Skeletal muscle tissue (tissue), 4 donors: Measurements from ENCODE around the gene CCDC88B. TPM values are rescaled to one million over a fixed set of nuclear protein-coding genes. Genes with fewer than 3 reads are reported as not detected.

Experiments
- H3K27ac ChIP-seq: one replicate; pipeline ENCODE4 v1.7.0; 2013; ENCODE audit warnings: mild to moderate bottlenecking, low read depth, low read length, inconsistent platforms
- H3K27me3 ChIP-seq, 3 donors: one replicate each; pipeline ENCODE4 v1.7.0; 2013; ENCODE audit warnings: low read length in 3 of 3; ENCODE audit not compliant: control insufficient read depth in 3 of 3, insufficient read depth in 3 of 3
- H3K36me3 ChIP-seq, 3 donors: one replicate each; pipeline ENCODE4 v1.7.0; 2013; ENCODE audit warnings: low read length in 3 of 3; ENCODE audit not compliant: control insufficient read depth in 3 of 3, insufficient read depth in 3 of 3
- H3K4me1 ChIP-seq, 3 donors: one replicate each; pipeline ENCODE4 v1.7.0; 2013; ENCODE audit warnings: low read length in 3 of 3, mild to moderate bottlenecking in 3 of 3; ENCODE audit not compliant: control insufficient read depth in 3 of 3, insufficient read depth in 3 of 3
- H3K4me3 ChIP-seq, 3 donors: one replicate each; pipeline ENCODE4 v1.7.0; 2013; ENCODE audit warnings: low read length in 3 of 3
- H3K9ac ChIP-seq, 3 donors: one replicate each; pipeline ENCODE4 v1.7.0; 2013; ENCODE audit warnings: low read length in 3 of 3, mild to moderate bottlenecking in 3 of 3, moderate library complexity in 2 of 3, low read depth in 1 of 3
- H3K9me3 ChIP-seq, 3 donors: one replicate each; pipeline ENCODE4 v1.7.0; 2013; ENCODE audit warnings: low read length in 3 of 3; ENCODE audit not compliant: control insufficient read depth in 3 of 3
- total RNA-seq: library from RNA; depleted of rRNA; stranded (reverse); fragments of >200 nt; gene quantifications from one replicate; pipeline ENCODE4 v1.2.3, GENCODE V29; 2014
- donor health status: Osteomylitis.

CCDC88B gene
- total RNA-seq, 1 donor from 2014 or later: 2.6 TPM

DNA sequence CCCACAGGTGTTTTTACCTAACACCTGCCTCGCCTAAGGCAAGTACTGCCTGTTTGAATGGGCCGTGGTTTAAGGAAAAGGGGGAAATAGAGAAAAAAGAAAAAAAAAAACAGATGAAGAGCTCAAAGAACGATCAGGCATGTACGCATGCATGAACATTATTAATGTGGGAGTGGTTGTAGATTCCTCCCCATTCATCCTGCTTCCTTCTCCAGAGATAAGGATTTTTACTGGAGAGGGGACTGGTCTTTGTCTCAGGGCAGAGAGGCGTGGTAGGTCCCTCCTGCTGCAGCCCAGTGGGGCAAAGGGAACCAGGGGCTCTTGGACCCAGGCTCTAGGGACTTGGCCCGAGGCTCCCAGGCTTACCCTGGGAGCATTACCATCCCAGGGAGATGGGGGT lies 42.0 kb downstream of the CCDC88B start:
- Histone ChIP-seq H3K9ac (no peak overlapping the region), H3K9me3 (no peaks in the 10 kb centered on the region), H3K4me1 (peaks cover 20 to 29% (median 24%) of the 10 kb centered on the region in 3 donors), H3K27me3 (peaks cover 0 to 4% (median 0%) of the 10 kb centered on the region in 3 donors), H3K27ac (no peak overlapping the region), H3K4me3 (no peak overlapping the region), H3K36me3 (no peaks in the 10 kb centered on the region)

DNA sequence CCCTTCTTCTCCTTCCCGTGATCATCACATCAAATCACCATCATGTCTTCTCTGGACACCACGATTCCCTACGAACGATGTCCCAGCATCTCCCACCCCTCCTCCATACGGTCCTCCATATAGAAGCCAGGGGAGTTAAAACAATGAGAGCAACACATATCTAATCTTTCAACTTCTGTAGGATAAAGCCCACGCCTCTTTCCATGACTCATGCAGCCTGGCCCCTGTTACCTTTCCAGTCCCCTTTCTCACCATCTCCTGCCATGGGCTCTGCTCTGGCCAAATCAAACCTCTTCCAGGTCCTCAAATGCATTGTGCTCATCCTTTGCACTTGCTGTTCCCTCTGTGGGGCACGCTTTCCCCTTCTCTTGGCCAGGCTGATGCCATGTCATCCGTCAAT lies 42.6 kb downstream of the CCDC88B start:
- peaks cover 20 to 29% (median 24%) of the 10 kb centered on the region in 3 donors for H3K4me1 ChIP-seq
- H3K9me3 ChIP-seq: no peaks in the 10 kb centered on the region
- H3K27me3 ChIP-seq: peaks cover 0 to 4% (median 0%) of the 10 kb centered on the region in 3 donors
- no peaks in the 10 kb centered on the region for H3K36me3 ChIP-seq
- H3K4me3 ChIP-seq: no peak overlapping the region
- H3K9ac ChIP-seq: no peak overlapping the region
- no peak overlapping the region for H3K27ac ChIP-seq

DNA sequence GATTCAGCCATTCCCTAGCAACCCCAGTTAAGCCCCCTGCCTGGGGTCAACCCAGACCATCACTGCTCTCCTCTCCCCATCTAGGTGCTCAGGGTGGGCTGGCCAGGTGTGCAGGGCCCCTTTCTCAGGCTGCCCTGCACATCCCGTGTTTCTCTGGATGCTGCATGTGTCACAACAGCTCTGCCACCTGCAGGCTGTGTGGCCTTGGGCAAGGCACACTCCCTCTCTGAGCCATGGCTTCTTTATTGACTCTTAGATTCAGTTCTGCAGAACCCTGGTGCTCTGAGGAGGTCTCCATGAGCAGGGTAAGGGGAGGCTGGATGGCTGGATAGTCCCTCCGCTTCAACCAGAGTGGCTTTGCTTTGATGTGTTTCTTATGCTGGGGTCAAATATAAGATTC lies 43.6 kb downstream of the CCDC88B start:
- Histone ChIP-seq H3K27ac (no peak overlapping the region), H3K4me3 (no peak overlapping the region), H3K4me1 (peaks cover 16 to 24% (median 20%) of the 10 kb centered on the region in 3 donors), H3K9me3 (no peaks in the 10 kb centered on the region), H3K36me3 (no peaks in the 10 kb centered on the region), H3K27me3 (peaks cover 0 to 4% (median 0%) of the 10 kb centered on the region in 3 donors), H3K9ac (no peak overlapping the region)

DNA sequence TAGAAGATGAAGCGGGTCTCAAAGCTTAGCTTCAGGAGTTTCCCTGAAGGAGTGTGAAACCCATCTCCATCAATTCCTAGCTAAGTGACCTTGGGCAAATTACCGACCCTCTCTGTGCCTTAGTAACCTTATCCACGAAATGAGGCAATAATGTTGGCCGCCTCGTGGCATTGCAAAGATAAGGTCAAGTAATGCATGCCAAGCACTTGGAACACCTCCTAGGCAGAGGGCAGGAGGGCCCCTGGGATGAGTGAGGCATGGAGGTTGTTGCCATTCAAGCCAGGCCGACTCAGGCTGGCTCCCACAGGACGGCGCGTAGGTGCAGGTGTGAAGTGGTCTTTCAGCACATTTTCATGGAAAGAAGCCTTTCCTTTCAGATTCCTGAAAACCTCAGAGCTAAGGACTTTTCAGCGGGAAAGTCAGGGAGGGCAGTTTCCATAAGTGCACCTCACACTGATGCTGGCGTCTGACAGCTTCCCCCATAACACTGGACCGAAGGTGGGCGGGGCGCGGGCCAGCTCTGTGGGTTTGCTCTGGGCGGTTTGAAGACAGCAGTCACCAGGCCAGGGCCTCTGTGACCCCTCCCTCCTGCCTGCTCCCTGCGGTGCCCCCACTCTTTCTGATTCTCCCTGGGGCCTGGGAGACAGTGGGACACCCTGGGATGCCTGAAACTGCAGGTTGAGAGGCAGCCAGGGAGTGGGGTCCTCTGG lies 44.2 kb downstream of the CCDC88B start:
- peaks cover 0 to 4% (median 0%) of the 10 kb centered on the region in 3 donors for H3K27me3 ChIP-seq
- no peaks in the 10 kb centered on the region for H3K36me3 ChIP-seq
- H3K4me3 ChIP-seq: no peak overlapping the region
- H3K9ac ChIP-seq: peak overlapping the region in 1 of 3 donors; percentile 45
- H3K9me3 ChIP-seq: no peaks in the 10 kb centered on the region
- H3K4me1 ChIP-seq: peaks cover 13 to 19% (median 17%) of the 10 kb centered on the region in 3 donors
- no peak overlapping the region for H3K27ac ChIP-seq

DNA sequence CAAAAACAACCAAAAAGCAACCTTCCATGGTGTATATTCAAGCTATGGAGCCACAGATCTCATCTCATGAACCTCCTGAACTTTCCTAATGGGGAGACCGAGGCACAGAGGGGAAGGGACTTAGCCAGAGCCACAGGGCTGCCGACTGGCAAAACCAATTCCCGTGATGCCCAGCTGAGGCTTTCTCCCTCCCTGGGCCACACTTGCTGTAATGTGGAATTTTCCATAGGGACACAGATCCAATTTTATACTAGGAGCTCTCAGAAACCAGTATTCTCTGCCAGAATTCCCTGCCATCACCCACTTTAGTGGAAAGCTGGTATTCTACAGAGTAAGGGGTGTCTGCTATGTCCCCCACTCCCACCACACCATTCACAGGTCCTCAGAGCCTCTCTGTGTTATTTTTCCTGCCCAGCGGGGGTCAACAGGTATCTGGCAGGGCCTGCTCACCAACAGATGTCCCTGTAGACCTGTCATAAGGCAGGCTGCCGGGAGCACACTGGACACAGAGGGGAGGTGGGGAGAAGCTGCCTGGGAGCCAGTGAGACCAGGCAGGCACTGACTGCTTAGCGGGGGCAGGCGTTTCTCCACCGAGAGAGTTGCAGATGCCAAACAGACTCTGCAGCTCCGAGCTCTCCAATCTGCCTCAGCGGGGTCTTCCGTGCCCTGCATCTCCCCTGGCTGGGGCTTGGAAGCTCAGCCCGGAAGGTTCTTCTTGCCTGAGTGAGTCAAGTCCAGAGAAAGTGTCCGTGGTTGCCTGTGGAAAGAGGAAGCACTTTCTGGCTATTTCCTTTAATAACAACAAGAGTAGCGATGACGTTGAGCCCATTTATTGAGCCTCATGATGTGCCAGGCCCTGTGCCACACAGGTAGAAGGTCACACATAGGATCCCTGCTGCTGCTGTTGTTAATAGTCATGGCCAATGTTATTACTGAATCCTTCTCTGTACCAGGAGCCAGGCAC lies 45.3 kb downstream of the CCDC88B start:
- Histone ChIP-seq H3K9me3 (no peaks in the 10 kb centered on the region), H3K4me1 (peaks cover 13 to 19% (median 17%) of the 10 kb centered on the region in 3 donors), H3K36me3 (no peaks in the 10 kb centered on the region), H3K27me3 (peaks cover 0 to 4% (median 0%) of the 10 kb centered on the region in 3 donors), H3K4me3 (no peak overlapping the region), H3K9ac (no peak overlapping the region), H3K27ac (no peak overlapping the region)

DNA sequence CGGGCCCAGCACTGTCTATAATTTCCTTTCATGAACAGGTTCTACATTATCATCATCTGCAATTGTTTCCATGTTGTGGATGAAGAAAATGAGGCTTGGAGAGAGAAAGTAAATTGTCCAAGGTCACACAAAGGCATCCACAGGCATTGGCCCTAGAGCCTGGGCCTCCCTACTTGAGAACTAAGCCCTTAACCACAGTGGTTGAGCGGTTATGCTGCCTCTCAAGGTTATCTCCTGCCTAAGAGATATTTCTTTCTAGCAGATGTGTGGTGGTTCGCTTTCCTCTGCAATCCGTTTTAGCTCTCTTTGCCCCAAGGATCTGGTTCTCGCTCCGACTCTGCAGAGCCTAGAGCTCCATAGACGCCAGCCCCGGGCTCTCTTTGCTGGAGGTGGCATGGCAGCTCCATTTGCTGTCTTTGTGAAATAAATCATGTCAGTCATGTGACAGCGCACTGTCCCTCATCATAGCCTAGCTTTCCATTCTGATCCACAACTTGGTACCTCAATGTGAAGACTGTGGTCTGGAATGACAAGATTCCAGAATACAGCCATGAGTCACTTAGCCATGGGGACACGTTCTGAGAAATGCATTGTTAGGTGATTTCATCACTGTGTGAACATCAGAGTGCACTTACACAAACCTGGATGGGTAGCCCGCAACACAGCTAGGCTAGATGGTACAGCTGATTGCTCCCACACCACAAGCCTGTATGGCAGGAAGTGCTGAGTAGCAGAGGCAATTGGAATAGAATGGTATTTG lies 46.1 kb downstream of the CCDC88B start:
- peak overlapping the region in 1 of 3 donors; percentile 8 for H3K9ac ChIP-seq
- no peak overlapping the region for H3K4me3 ChIP-seq
- H3K27me3 ChIP-seq: peaks cover 0 to 4% (median 0%) of the 10 kb centered on the region in 3 donors
- peaks cover 13 to 19% (median 17%) of the 10 kb centered on the region in 3 donors for H3K4me1 ChIP-seq
- H3K27ac ChIP-seq: no peak overlapping the region
- no peaks in the 10 kb centered on the region for H3K36me3 ChIP-seq
- no peaks in the 10 kb centered on the region for H3K9me3 ChIP-seq

DNA sequence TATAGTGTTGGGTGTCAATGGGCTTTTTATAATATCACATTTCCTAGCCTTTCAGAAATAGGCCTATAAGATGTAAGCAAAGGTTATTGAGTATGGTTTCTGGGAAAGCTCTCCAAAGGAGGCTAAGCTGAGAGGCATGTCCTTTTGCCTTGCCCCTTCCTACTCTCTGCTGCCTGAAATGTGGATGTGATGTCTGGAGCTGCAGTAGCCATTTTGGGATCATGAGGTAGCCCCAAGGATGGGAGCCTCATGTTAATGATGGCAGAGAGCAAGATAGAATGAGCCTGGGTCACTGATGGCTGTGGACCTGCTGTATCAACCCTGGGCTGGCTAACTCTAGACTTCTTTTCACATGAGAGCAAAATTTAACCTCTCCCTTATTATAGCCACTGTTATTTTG lies 47.9 kb downstream of the CCDC88B start:
- no peaks in the 10 kb centered on the region for H3K9me3 ChIP-seq
- no peak overlapping the region for H3K9ac ChIP-seq
- no peaks in the 10 kb centered on the region for H3K36me3 ChIP-seq
- no peak overlapping the region for H3K4me3 ChIP-seq
- peaks cover 13 to 19% (median 17%) of the 10 kb centered on the region in 3 donors for H3K4me1 ChIP-seq
- no peaks in the 10 kb centered on the region for H3K27me3 ChIP-seq
- H3K27ac ChIP-seq: no peak overlapping the region

DNA sequence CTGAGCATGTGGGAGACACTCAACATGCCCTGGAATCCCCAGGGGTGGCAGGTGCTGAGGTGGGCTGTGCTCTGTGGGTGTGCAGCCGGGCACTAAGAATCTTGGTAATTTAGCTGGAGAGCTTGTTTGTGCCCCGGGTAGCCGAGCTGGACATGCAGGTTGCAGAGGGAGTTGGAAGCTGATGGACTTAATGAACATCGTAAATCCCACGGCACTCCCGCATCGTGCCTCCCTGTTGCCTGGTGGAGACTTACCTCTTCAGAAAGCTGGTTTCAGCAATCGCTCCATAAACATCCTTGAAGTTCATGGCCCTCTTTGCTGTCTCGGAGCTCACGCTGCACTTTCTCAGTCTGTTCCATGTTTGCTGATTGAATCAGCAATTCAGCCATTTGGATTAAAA lies 48.9 kb downstream of the CCDC88B start:
- Histone ChIP-seq H3K4me1 (peaks cover 11 to 18% (median 13%) of the 10 kb centered on the region in 3 donors), H3K9ac (no peak overlapping the region), H3K27ac (no peak overlapping the region), H3K36me3 (no peaks in the 10 kb centered on the region), H3K27me3 (no peaks in the 10 kb centered on the region), H3K4me3 (no peak overlapping the region), H3K9me3 (no peaks in the 10 kb centered on the region)

DNA sequence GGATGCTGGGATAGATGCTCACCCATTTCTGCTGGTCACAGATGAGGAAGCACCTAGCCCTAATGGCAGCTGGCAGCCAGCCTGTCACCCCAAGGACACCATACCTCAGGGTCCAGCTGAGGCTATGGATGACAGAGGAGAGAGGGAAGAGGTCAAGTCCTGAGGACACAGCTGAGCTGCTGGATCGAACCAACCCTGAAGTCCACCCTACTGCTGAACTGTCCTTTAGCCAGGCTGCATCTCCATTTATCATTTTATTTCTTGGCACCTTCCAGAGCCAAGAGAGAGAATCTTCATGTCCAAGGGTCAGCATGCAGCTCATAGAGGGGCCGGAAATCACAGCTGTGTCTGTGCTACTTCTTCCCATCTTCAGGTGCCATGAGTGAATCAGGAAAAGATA lies 49.8 kb downstream of the CCDC88B start:
- Histone ChIP-seq H3K9ac (no peak overlapping the region), H3K9me3 (no peaks in the 10 kb centered on the region), H3K27ac (no peak overlapping the region)

More for the DNA sequence above, 49.8 kb downstream of the CCDC88B start:
- no peaks in the 10 kb centered on the region for H3K27me3 ChIP-seq
- no peaks in the 10 kb centered on the region for H3K36me3 ChIP-seq
- H3K4me1 ChIP-seq: peaks cover 3 to 8% (median 7%) of the 10 kb centered on the region in 3 donors
- no peak overlapping the region for H3K4me3 ChIP-seq
